KBM-7 (cell line): Measurements from ENCODE around the gene EPPIN.

Experiments
- DNase-seq: peaks from one replicate; pipeline ENCODE4 v3.0.0-alpha.2; 2015
- in situ Hi-C: fragments of 300-500 bp; cut with MboI; formaldehyde crosslinking; loops from 2 replicates; pipeline ENCODE4 v1.14.3; 2020; ENCODE audit warnings: low sequenced_read_pairs, low pct_unique_long_range_greater_than_20kb, mixed read lengths

The EPPIN gene

DNA sequence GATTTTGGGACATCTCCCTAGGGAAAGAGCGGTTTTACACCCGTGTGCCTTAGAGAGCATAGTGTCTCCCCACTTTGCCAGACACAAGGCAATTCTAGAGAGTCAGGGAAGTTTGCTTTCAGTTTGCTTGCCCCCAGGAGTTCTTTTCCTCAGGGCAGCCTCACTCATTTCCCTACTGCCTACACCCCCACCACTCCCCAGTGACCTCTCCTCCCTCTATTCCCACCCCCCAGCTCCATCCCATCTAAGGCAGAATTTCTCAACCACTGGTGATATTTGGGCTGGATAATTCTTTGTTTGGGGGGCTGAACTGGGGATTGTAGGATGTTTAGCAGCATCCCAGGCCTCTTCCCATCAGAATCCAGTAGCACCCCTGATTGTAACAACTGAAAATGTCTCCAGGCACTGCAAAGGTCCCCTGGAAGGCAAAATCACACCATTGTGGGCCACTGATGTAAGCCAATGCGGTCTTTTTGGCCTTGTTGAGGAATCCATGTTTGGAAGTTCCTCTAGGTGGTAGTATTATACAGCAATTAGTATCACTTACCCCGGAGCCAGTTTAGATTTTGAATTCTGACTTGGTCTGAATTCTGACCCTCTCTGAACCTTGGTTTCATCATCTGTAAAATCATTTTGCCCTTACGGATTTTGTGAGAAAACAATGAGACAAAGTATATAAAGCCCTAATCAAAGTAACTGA, 1.3 kb downstream of the EPPIN start:
- peak; percentile 14 for DNase-seq
- in situ Hi-C loops, result no loop called here

GRCh38 chr20:45545351-45545750, 1.9 kb downstream of the EPPIN start:
- in situ Hi-C loops, result no loop called here
- DNase-seq, result no peak

DNA sequence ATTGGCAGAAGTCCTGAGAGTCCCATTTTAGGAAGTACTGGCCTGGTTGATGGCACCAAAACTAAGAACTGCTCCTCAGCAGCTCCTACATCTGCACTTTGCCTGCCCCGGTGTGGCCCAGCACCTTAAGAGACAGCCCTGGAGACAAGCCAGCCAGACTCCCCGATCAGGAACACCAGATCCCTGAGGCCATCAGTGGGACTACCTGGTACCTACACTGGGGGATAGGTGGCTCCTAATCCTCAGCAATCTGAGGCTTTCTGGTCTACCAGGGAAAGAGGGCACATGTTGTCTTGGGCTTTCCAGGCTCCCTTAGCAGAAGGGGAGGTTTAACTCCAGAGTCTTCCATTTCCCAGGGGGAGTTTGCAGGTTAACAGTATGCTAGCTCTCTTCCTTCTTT, 7.8 kb downstream of the EPPIN start, which contains the start of gene WFDC6:
TSS of gene WFDC6 (minus strand) at position 101 of the 400 bp plus-strand sequence. CDS start at position 26, 75 bp downstream.
- in situ Hi-C loops, result no loop called here

DNA sequence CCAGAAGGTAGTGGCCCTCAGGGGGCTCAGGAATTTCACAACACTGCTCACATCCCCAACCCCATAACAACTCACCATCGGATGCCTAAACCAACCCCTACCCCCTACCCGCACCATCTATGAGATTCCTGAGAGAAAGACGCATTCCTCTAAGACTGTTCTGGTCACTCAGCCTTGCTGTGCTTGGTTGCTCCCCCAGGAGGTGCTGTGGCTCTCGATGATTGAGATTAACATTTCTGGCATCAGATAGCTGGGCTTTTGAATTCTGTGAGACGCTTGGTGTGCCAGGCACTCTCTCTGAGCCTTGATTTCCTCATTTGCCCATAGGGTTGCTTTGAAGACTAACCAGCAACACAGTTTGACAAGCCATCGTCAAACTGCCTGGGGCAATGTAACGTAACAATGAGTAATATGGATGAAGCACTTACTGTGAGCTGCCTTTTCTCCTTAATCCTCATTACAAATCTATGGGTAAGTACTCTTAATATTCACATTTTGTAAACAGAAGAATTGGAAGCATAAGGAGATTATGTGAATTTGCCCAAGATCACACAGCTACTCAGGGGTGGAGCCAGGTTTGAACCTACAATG, 8.9 kb downstream of the EPPIN start:
- in situ Hi-C loops, result no loop called here
- DNase-seq, result no peak

More for the DNA sequence above, 7.8 kb downstream of the EPPIN start, which contains the start of gene WFDC6:
- no peak for DNase-seq

DNA sequence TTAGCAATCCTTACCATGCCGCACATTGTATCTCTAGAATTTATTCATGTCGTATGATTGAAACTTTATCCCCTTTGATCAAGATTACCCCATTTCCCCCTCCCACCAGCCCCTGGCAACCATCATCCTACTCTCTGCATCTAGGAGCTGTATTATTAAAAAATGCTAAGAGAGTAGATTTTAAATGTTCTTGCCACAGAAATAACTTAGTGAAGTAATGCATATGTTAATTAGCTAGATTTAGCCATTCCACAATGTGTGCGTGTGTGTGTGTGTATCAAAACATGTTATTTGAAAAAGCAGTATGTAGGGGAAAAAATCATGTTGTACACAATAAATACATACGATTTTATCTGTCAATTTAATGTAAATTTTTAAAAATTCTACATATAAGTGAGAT, 19.9 kb downstream of the EPPIN start:
- in situ Hi-C loops, result no loop called here

DNA sequence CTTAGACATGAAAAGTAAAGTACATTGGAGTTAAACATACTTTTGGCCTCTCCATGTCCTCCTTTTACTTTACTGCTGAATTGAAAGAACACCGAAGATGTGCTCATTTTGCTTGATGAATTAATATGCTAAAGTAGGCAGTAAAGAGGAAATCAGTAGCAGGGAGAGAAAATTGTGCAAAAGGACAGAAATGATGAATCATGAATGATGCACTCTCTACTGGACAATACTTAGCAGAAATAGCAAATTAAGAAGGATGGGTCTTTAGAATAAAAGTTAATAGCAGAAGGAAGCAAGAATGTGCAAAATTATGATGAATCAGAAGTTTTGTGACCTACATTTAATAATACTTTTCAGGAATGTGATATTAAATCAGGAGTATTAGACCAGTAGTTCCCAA, 23.4 kb downstream of the EPPIN start:
- in situ Hi-C loops, result no loop called here
- no peak for DNase-seq

More for the DNA sequence above, 19.9 kb downstream of the EPPIN start:
- no peak for DNase-seq

- in situ Hi-C loops, result no loop called here
- no peak for DNase-seq
Observed at GRCh38 chr20:45518282-45518681, 28.9 kb downstream of the EPPIN start.

GRCh38 chr20:45515147-45515913, 31.9 kb downstream of the EPPIN start, which contains the start of gene SPINT3:
SPINT3 (minus strand) TSS chr20:45515622; CDS start chr20:45515608, 14 bp downstream.
- DNase-seq, result no peak
- in situ Hi-C loops, result no loop called here

DNA sequence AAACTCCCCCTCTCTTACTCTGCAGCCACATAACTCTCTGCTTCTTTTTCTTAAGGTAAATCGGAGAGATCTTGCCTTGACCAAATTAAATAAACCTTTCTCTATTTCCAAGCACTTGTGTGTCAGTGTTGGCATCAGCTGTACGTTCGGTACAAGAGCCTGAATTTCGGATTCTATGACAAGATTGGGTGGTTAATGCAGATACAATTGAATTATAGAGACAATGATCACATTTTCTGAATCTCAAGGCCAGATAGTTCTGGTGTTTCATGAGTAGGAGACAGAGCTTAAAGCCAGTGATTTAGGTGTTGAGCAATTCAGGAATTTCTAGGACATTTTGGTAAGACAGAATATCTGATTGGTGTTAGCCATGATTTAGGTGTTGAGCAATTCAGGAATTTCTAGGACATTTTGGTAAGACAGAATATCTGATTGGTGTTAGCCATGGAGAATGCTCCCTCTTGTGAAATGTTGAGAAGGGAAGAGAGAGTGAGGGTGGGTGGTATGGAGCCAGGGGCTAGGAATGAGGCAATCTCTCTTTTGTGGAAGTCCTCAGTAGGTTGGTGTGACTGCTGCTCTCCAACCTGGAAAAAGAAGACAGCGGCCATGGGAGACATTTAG, 36.8 kb downstream of the EPPIN start:
- in situ Hi-C loops, result no loop called here
- no peak for DNase-seq

DNA sequence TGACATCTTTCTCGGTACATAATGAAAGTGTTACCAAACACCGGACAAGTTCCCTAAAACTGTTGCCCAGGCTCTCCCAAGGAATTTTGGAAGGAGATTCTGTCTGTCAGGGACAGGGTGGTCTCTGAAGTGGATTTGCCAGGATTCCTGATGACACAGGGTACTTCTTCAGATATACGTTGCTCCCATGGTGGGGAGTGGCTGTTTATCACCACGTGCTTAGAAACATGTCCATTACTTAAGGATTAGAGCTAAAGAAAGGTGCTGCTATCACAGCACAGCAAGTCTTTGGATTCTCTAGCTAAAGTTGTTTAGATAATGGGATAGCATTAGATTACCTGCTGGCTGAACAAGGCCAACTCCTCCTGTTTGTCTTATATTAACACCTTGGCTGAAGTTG, 38.1 kb downstream of the EPPIN start:
- in situ Hi-C loops, result no loop called here
- DNase-seq, result no peak

DNA sequence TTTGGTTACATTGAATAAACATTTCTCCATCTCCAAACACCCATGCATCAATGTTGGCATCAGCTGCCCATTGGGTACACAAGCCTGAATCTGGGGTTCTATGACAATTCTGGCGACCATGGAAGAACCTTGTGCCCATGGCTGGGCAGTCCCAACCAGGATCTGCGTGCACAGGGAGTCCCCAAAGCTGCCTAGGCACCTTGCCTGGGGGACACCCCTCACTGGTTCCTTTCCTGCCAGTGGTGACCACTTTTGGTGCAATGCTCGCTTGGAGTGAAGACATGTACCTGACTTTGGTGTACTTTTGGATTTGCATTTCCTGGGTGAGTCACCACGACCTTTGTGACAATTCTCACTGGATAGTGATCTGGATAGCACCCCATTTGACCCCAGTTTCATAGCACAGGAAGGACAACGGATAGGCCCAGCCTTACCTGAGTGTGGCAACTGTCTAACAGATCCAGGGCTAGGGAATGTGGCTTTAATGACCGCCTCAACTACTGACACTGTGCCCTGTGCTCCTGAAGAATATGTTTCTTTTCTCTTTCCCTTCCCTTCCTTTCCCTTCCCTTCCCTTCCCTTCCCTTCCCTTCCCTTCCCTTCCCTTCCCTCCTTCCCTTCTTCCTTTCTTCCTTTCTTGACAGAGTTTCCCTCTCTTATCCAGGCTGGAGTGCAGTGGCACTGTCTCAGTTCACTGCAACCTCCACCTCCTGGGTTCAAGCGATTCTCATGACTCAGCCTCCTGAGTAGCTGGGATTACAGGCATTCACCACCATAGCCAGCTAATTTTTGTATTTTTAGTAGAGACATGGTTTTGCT, 38.9 kb downstream of the EPPIN start:
- in situ Hi-C loops, result no loop called here
- DNase-seq, result no peak

- no peak for DNase-seq
- in situ Hi-C loops, result no loop called here
Observed at GRCh38 chr20:45507011-45507820, 40.0 kb downstream of the EPPIN start.

GRCh38 chr20:45506398-45506797, 40.8 kb downstream of the EPPIN start:
- DNase-seq, result no peak
- in situ Hi-C loops, result no loop called here

DNA sequence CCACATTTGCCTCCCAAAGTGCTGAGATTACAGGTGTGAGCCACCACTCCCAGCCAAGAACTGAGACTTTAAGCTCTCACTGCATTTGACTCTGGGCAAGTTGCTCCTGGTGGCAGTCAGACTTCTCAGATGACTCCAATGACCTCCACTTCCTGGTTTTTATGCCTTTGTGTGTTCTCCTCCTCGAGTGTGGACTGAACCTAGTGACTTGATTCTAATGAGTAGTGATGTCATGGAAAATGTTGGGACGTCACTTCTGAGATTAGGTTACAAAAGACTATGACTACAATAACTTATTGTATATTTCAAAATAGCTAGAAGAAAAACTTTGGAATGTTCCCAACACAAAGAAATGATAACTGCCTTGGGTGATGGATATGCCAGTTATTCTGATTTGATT, 43.8 kb downstream of the EPPIN start:
- no peak for DNase-seq
- in situ Hi-C loops, result no loop called here

- no peak for DNase-seq
- in situ Hi-C loops, result no loop called here
Observed at GRCh38 chr20:45502561-45502960, 44.6 kb downstream of the EPPIN start.

- no peak for DNase-seq
- in situ Hi-C loops, result no loop called here
Observed at GRCh38 chr20:45501600-45501999, 45.6 kb downstream of the EPPIN start.

DNA sequence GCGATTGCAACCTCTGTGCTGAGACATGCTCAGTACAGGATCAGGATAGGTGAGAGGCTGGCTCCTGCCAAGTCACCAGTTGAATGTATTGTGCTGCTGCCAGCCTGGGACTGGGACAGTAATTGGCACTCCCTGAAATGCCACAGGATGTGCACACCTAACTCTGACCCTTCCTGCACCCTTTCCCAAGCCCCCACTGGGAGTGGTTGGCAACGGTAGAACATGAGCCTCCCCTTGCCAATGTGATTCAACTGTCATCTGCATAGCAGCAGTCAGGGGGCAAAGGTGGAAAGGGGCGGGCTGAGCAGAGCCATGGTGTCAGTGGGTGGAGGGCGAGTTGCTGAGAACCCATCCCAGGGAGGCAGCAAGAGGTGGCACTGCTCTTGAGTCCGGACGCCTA, 47.2 kb downstream of the EPPIN start:
- DNase-seq, result no peak
- in situ Hi-C loops, result no loop called here

DNA sequence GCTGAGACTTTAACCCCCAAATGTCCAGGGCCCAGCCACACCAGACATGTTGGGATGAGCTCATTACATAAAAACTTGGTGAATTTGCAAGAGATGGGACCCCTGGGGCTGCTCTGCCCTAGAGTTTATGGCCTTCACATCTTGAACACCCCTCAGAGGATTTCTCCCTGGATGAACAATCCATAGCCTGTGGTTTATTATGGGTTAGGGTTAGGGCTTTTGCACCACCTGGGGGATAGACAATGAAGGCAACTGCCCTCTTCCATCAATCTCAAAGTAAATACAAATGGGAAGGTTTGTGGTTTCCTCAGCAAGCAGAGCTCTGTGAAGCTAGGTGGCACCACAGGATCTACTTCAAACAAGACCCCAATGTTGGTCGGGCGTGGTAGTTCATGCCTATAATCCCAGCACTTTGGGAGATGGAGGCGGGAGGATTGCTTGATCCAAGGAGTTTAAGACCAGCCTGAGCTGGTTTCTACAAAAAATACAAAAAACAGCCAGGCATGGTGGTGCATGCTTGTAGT, 49.2 kb downstream of the EPPIN start:
- in situ Hi-C loops, result no loop called here
- no peak for DNase-seq
